Activated CD8-positive, alpha-beta memory T cell treated with anti-CD3 and anti-CD28 coated beads, Interleukin-2, amount 50 U/mL, for 24 hours (primary cell): ENCODE data around the gene RPL21.
"Not testable (repeated sequence)": the region's sequence is repeated elsewhere in the genome, so short reads cannot be mapped to it uniquely, and the experiment has no call there.

ENCODE experiments used
- DNase-seq: peaks from one replicate; pipeline ENCODE4 v3.0.0-alpha.2; 2020; ENCODE audit errors: extremely low read depth

The RPL21 gene

GRCh38 chr13:27289011-27289665 is 37.8 kb downstream of the RPL21 start:
- DNase-seq: no peak

- DNase-seq: no peak
Measured at GRCh38 chr13:27290715-27291114, 39.4 kb downstream of the RPL21 start.

- not testable (repeated sequence) for DNase-seq
Measured at GRCh38 chr13:27291967-27292366, 40.6 kb downstream of the RPL21 start.

- no peak for DNase-seq
Measured at GRCh38 chr13:27293076-27293691, 41.8 kb downstream of the RPL21 start.

- DNase-seq: no peak
Measured at GRCh38 chr13:27293873-27294515, 42.6 kb downstream of the RPL21 start.

- no peak for DNase-seq
Measured at GRCh38 chr13:27295096-27295495, 43.7 kb downstream of the RPL21 start.

GRCh38 chr13:27295660-27296059 is 44.3 kb downstream of the RPL21 start:
- no peak for DNase-seq

GRCh38 chr13:27296496-27296895 is 45.1 kb downstream of the RPL21 start:
- DNase-seq: no peak

- no peak for DNase-seq
Measured at GRCh38 chr13:27298849-27299248, 47.5 kb downstream of the RPL21 start.

GRCh38 chr13:27300406-27300805 is 49.0 kb downstream of the RPL21 start:
- not testable (repeated sequence) for DNase-seq

- DNase-seq: no peak
Measured at GRCh38 chr13:27300941-27301586, 49.7 kb downstream of the RPL21 start.

GRCh38 chr13:27302643-27303262 is 51.4 kb downstream of the RPL21 start:
- no peak for DNase-seq

GRCh38 chr13:27304099-27304498 is 52.7 kb downstream of the RPL21 start:
- no peak for DNase-seq

GRCh38 chr13:27304611-27305010 is 53.3 kb downstream of the RPL21 start:
- no peak for DNase-seq
